Astrocyte of the cerebellum (primary cell): ENCODE measurements around the gene ATXN7L1.
A peak's percentile ranks its signal among the peaks of the same experiment; 100 is the strongest.
"Not testable (repeated sequence)": the region's sequence is repeated elsewhere in the genome, so short reads cannot be mapped to it uniquely, and the experiment has no call there.

ENCODE experiments used
- DNase-seq: peaks from one replicate; pipeline ENCODE4 v3.0.0-alpha.2; 2011; ENCODE audit warnings: low read depth
- H3K4me3 ChIP-seq: 2 replicates; pipeline ENCODE4 v1.5.1; 2011; ENCODE audit warnings: mild to moderate bottlenecking, low read depth, low read length, moderate library complexity
- in situ Hi-C: cut with HindIII; loops from 2 replicates; pipeline ENCODE4 v1.10.0; 2017; ENCODE audit warnings: low sequenced_read_pairs
- TF ChIP-seq, protein P1 (sequence below): IDR thresholded peaks from 2 replicates; pipeline ENCODE4 v1.5.1; 2012; ENCODE audit warnings: low read length, low read depth, moderate library complexity, mild to moderate bottlenecking; ENCODE audit errors: missing control alignments

The ATXN7L1 gene

GRCh38 chr7:105697753-105698152 lies 178.6 kb downstream of the ATXN7L1 start:
- in situ Hi-C loops: no loop called here
- TF ChIP-seq, protein P1, sequence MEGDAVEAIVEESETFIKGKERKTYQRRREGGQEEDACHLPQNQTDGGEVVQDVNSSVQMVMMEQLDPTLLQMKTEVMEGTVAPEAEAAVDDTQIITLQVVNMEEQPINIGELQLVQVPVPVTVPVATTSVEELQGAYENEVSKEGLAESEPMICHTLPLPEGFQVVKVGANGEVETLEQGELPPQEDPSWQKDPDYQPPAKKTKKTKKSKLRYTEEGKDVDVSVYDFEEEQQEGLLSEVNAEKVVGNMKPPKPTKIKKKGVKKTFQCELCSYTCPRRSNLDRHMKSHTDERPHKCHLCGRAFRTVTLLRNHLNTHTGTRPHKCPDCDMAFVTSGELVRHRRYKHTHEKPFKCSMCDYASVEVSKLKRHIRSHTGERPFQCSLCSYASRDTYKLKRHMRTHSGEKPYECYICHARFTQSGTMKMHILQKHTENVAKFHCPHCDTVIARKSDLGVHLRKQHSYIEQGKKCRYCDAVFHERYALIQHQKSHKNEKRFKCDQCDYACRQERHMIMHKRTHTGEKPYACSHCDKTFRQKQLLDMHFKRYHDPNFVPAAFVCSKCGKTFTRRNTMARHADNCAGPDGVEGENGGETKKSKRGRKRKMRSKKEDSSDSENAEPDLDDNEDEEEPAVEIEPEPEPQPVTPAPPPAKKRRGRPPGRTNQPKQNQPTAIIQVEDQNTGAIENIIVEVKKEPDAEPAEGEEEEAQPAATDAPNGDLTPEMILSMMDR: no peak
- DNase-seq: no peak
- H3K4me3 ChIP-seq: no peak overlapping the region

DNA sequence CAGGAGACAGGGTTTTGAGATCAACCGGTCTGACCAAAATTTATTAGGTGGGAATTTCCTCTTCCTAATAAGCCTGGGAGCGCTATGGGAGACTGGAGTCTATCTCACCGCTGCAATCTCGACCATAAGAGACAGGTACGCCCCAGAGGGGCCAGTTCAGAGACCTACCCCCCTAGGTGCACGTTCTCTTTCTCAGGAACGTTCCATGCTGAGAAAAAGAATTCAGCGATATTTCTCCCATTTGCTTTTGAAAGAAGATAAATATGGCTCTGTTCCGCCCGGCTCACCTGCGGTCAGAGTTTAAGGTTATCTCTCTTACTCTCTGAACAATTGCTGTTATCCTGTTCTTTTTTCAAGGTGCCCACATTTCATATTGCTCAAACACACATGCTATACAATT lies 179.2 kb downstream of the ATXN7L1 start:
- DNase-seq, in situ Hi-C loops: not testable (repeated sequence)

DNA sequence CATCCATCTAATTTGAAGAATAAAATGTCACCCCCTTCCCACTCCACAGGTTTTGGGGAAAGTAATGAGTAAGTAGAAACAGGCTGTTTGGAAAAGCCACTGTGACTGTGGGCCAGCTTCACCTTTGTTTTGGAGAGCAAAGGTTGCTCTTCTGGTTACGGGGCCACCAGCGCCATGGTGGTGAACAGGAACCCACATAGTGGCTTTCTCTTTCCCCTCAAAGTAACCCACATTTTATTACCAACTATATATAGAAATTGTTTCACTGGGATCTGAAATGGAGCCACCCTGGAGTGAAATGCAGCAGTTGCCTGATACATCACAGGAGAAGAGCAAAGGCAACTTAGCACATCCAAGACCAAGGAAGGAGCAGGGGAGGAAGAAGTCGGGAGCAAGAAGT lies 182.8 kb downstream of the ATXN7L1 start:
- in situ Hi-C loops: no loop called here
- H3K4me3 ChIP-seq: no peak overlapping the region
- TF ChIP-seq, protein P1: no peak
- DNase-seq: no peak

More for the DNA sequence above, 179.2 kb downstream of the ATXN7L1 start:
- not testable (repeated sequence) for H3K4me3 ChIP-seq

GRCh38 chr7:105691680-105692564 lies 184.5 kb downstream of the ATXN7L1 start:
- in situ Hi-C loops: no loop called here
- DNase-seq: peak; percentile 55
- TF ChIP-seq, protein P1: no peak

DNA sequence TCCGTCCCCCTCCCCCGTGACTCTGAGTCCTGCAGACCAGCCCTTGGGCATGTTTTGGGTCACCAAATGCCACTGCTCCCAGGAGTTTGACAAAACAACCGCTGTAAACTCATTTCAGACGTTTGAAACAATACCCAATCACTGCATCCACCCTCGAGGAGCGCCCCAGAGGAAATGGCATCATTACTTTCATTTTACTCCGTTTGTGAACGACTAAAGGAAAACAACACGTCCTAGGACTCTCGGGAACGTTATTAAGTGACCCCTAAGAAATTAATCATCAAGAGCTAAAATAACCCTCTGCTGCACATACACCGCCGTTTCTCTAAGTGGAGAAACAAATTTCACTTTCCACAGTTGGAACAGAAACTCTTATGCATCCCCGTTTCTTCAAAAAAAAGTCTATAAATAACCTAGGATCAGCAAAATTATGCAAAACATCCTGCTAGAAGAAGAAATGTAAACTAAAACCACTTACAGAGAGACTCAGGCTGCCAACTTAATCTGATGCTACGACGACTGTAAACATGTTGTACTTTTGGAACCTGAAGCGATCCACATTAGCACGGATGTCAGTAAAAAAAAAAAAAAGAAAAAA lies 185.2 kb downstream of the ATXN7L1 start:
- in situ Hi-C loops: no loop called here
- DNase-seq: no peak
- TF ChIP-seq, protein P1: no peak
- peak overlapping the region; percentile 35 for H3K4me3 ChIP-seq

More at GRCh38 chr7:105691680-105692564, 184.5 kb downstream of the ATXN7L1 start:
- peak overlapping the region; percentile 35 for H3K4me3 ChIP-seq

- in situ Hi-C loops: no loop called here
- no peak overlapping the region for H3K4me3 ChIP-seq
Observed at GRCh38 chr7:105690325-105690945, 186.0 kb downstream of the ATXN7L1 start.

More at GRCh38 chr7:105690325-105690945, 186.0 kb downstream of the ATXN7L1 start:
- TF ChIP-seq, protein P1: no peak
- DNase-seq: no peak
